GM06990 (cell line): ENCODE results near the gene GNPDA2.

Source experiments
- DNase-seq: peaks from one replicate; pipeline ENCODE4 v3.0.0-alpha.2; 2011; ENCODE audit not compliant: insufficient read length; ENCODE audit errors: extremely low read depth
- H3K27me3 ChIP-seq: replicated peaks from 2 replicates; pipeline ENCODE4 v1.6.0; 2011; ENCODE audit warnings: low read length; ENCODE audit not compliant: control insufficient read depth, insufficient read depth
- H3K36me3 ChIP-seq: 2 replicates; pipeline ENCODE4 v1.5.1; 2011; ENCODE audit warnings: low read length; ENCODE audit not compliant: control insufficient read depth, insufficient read depth
- H3K4me3 ChIP-seq: replicated peaks from 2 replicates; pipeline ENCODE4 v1.5.1; 2011; ENCODE audit warnings: low read depth, mild to moderate bottlenecking, control low read depth, low read length
- TF ChIP-seq, protein P1 (sequence below): IDR thresholded peaks from 2 replicates; pipeline ENCODE4 v1.5.1; 2011; ENCODE audit warnings: low read length, control low read depth, mild to moderate bottlenecking, inconsistent platforms; ENCODE audit not compliant: insufficient read depth, poor library complexity, severe bottlenecking

Gene GNPDA2

DNA sequence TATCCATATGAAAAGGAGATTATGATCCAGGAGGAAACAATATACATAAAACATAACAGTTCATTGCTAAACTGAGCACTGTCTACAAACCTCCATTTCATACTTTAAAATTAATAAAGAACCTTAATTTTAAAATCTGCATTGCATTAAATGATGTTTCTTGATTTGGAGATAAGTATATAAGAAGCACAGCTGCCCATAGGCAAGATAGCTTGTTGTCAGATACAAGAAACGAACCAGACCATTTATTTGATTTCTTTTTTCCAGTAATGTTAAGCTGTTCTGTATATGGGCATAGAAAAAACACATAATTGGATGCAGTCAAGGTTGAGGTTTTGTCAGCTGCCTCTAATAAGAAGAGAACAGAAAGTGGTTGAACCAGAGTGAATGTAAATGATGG is 41.7 kb downstream of the GNPDA2 start:
- peaks cover 3% of the 10 kb centered on the region for H3K36me3 ChIP-seq
- TF ChIP-seq, protein P1, sequence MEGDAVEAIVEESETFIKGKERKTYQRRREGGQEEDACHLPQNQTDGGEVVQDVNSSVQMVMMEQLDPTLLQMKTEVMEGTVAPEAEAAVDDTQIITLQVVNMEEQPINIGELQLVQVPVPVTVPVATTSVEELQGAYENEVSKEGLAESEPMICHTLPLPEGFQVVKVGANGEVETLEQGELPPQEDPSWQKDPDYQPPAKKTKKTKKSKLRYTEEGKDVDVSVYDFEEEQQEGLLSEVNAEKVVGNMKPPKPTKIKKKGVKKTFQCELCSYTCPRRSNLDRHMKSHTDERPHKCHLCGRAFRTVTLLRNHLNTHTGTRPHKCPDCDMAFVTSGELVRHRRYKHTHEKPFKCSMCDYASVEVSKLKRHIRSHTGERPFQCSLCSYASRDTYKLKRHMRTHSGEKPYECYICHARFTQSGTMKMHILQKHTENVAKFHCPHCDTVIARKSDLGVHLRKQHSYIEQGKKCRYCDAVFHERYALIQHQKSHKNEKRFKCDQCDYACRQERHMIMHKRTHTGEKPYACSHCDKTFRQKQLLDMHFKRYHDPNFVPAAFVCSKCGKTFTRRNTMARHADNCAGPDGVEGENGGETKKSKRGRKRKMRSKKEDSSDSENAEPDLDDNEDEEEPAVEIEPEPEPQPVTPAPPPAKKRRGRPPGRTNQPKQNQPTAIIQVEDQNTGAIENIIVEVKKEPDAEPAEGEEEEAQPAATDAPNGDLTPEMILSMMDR: no peak
- H3K4me3 ChIP-seq: no peak overlapping the region
- no peak for DNase-seq
- no peaks in the 10 kb centered on the region for H3K27me3 ChIP-seq

DNA sequence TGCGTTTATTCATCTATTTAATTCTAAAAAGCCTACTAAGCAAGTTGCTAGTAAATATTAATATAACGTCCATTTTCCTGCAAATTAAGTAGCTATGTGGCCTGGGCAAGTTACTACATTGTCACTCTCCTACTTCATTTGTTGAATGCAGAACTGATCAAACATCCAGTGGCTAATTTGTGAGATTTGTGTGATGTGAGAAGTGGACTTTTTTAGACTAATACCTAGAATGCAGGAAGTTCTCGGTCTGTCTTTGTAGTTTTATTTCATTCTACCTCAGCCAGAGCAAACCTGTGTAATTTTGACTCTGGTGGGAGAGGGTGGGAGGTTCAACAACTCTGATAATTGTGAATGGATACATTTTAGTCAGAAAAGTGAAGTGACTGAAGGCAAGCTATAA is 47.3 kb downstream of the GNPDA2 start:
- H3K4me3 ChIP-seq: peak overlapping the region; percentile 80
- TF ChIP-seq, protein P1: no peak
- DNase-seq: no peak
- no peaks in the 10 kb centered on the region for H3K27me3 ChIP-seq
- no peaks in the 10 kb centered on the region for H3K36me3 ChIP-seq

DNA sequence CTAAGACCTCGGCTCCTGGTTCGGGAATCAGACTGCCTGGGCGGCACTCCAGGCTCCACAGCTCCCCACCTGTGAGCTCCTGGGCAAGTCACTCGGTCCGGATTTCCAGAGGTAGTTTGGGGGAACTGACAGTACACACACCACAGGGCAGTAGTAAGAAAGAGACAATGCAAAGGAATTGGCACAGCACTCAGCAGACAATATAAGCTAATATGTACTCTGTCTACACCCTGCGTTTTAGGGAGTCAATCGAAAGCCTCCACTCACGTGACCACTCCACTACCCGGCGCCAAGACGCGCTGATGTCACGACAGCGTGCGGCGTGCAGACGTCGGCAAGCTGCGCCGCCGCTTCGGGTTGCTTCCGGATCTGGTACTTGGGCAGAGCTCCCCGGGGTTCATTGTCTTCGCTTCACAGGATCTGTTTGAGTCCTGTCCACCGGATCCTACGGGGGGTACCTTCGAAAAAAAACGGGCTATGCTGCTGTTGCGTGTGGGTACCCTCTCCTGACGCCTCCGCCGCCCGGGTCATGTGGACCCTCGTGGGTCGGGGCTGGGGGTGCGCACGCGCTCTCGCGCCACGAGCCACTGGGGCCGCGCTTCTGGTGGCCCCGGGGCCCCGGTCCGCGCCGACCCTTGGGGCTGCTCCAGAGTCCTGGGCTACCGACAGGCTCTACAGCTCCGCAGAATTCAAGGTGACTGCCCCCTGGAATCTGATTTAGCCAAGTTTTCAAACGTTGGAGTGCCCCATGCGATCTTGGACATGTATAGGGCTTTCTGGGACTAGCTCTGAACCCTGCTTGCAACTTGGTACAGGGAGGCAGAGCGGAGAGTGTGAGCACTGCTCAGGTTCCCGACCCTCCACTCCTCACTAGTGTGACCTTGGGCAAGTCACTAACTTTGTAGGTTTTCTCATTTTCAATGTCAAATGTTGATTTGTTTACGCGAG is 48.0 kb downstream of the GNPDA2 start, which contains the start of gene GUF1:
TSS of gene GUF1 (plus strand) at position 327 of the 948 bp plus-strand sequence. CDS start at position 530, 203 bp downstream.
- H3K4me3 ChIP-seq: peak within 1 kb of the TSS; percentile 80
- H3K27me3 ChIP-seq: no peaks in the 10 kb centered on the region
- H3K36me3 ChIP-seq: no peaks in the 10 kb centered on the region
- TF ChIP-seq, protein P1: no peak
- DNase-seq: peak; percentile 91

DNA sequence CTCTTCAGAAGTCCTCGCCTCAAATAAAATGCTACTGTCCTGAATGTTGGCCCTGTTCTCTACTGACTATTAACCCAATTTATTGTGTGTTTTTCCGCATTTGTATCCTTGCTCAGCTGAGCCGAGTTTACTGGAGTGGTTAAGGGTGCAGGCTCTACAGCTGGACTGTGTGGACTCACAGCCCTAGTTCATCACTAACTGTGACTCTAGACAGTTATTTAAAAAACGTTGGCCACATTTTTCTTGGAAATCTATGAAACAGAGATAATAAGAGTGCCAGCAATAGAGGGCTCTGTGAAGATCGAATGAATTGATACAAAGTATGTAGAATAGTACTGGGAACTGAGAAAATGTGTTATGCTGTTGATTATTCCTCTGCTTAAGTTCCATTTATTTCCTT is 51.0 kb downstream of the GNPDA2 start:
- DNase-seq: no peak
- H3K27me3 ChIP-seq: no peaks in the 10 kb centered on the region; the same call in 1 of the 2 replicates
- H3K36me3 ChIP-seq: no peaks in the 10 kb centered on the region
- H3K4me3 ChIP-seq: no peak overlapping the region
- TF ChIP-seq, protein P1: no peak

DNA sequence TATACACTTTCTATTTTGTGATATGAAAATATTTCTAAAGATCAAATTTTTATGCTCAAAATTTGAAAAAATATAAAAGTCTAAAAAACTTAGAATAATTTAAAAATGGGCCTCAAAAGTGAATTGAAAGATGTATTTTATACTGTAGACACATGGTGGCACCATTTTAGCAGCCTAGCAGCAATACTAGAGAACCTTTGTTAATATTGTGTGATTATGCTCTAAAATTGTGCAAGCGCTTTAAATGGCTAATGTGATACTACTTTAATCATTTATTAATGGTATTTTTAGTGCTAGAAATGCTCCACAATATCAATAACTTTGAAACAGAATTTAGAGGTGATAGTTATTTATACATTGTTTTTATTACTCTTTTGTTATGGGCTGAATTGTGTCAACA is 51.9 kb downstream of the GNPDA2 start:
- TF ChIP-seq, protein P1: peak; percentile 12
- no peak for DNase-seq
- Histone ChIP-seq H3K27me3 (no peaks in the 10 kb centered on the region; the same call in 1 of the 2 replicates), H3K36me3 (no peaks in the 10 kb centered on the region), H3K4me3 (no peak overlapping the region)
